Vagina (tissue), 2 donors: ENCODE data around the gene ZC3HAV1. TPM values are rescaled to one million over a fixed set of nuclear protein-coding genes. Genes with fewer than 3 reads are reported as not detected.
A peak's percentile ranks its signal among the peaks of the same experiment; 100 is the strongest.

ENCODE experiments used
- DNase-seq, 2 donors: peaks; one replicate each; pipeline ENCODE4 v3.0.0-alpha.2; 2017; ENCODE audit errors: extremely low spot score in 2 of 2
- H3K27ac ChIP-seq: fragments of 200-600 bp; sonication (generic); one replicate; pipeline ENCODE4 v1.5.1; 2019
- H3K27me3 ChIP-seq: fragments of 200-600 bp; sonication (generic); one replicate; pipeline ENCODE4 v1.5.1; 2019
- H3K36me3 ChIP-seq, 2 donors: fragments of 200-600 bp; sonication (generic); one replicate each; pipeline ENCODE4 v1.5.1; 2017 to 2019
- H3K4me1 ChIP-seq: fragments of 200-600 bp; sonication (generic); one replicate; pipeline ENCODE4 v1.5.1; 2019
- H3K4me3 ChIP-seq, 2 donors: fragments of 200-600 bp; sonication (generic); 1 replicate in 1 of 2; 2 replicates in 1 of 2; pipeline ENCODE4 v1.5.1; 2016 to 2019
- H3K9me3 ChIP-seq: fragments of 200-600 bp; sonication (generic); one replicate; pipeline ENCODE4 v1.5.1; 2019
- CTCF ChIP-seq, 3 experiments: fragments of 450-650 bp in 2 of 3; fragments of 200-600 bp in 1 of 3; sonication (generic) in 1 of 3; IDR thresholded peaks; one replicate each; pipeline ENCODE4 v1.5.1; 2017 to 2019; ENCODE audit warnings: antibody characterized with exemption in 3 of 3, mild to moderate bottlenecking in 2 of 3, moderate library complexity in 2 of 3
- POLR2A ChIP-seq, 2 donors: fragments of 450-650 bp; IDR thresholded peaks; one replicate each; pipeline ENCODE4 v1.6.1; 2017; ENCODE audit warnings: antibody characterized with exemption in 2 of 2, mild to moderate bottlenecking in 2 of 2, moderate library complexity in 2 of 2
- POLR2AphosphoS5 ChIP-seq, 2 donors: sonication (generic); formaldehyde crosslinking; IDR thresholded peaks; one replicate each; pipeline ENCODE4 v1.9.0; 2017; ENCODE audit warnings: antibody characterized with exemption in 2 of 2, mild to moderate bottlenecking in 2 of 2, low read depth in 1 of 2; ENCODE audit not compliant: insufficient read depth in 1 of 2
- intact Hi-C: fragments of 100-400 bp; cut with DNase I; formaldehyde crosslinking; loops from one replicate; pipeline ENCODE4 v1.15.1; 2023
- total RNA-seq: library from RNA; depleted of rRNA; stranded (reverse); fragments of >200 nt; gene quantifications from one replicate; pipeline ENCODE4 v1.2.3, GENCODE V29; 2016

ZC3HAV1 gene
- total RNA-seq, 1 donor from 2014 or later: 36.6 TPM

- Histone ChIP-seq H3K36me3 (peaks cover 4 to 88% of the 10 kb centered on the region in 2 donors), H3K9me3 (no peaks in the 10 kb centered on the region), H3K27me3 (no peaks in the 10 kb centered on the region), H3K27ac (no peak overlapping the region), H3K4me1 (peaks cover 14% of the 10 kb centered on the region), H3K4me3 (no peak overlapping the region)
- no peak for DNase-seq
- TF ChIP-seq POLR2AphosphoS5 (IDR thresholded peaks at IDR 0.05; ENCODE audit: insufficient read depth in 1 of 2, low read depth in 1 of 2): no peak
- intact Hi-C loops: no loop called here
Measured at GRCh38 chr7:139075871-139076686, 33.4 kb downstream of the ZC3HAV1 start.

- Histone ChIP-seq H3K9me3 (no peaks in the 10 kb centered on the region), H3K27ac (peak overlapping the region; percentile 26), H3K27me3 (no peaks in the 10 kb centered on the region), H3K4me1 (peaks cover 14% of the 10 kb centered on the region), H3K36me3 (peaks cover 4 to 80% of the 10 kb centered on the region in 2 donors), H3K4me3 (no peak overlapping the region)
- DNase-seq: no peak
- TF ChIP-seq CTCF (IDR thresholded peaks at IDR 0.05) (peak; percentile 55 to 71 (median 71)), POLR2A (IDR thresholded peaks at IDR 0.05) (no peak), POLR2AphosphoS5 (IDR thresholded peaks at IDR 0.05; ENCODE audit: insufficient read depth in 1 of 2, low read depth in 1 of 2) (peak in 1 of 2 donors; percentile 51)
- intact Hi-C loops: no loop called here
Measured at GRCh38 chr7:139075031-139075652, 34.4 kb downstream of the ZC3HAV1 start.

- peaks cover 14% of the 10 kb centered on the region for H3K4me1 ChIP-seq
- H3K9me3 ChIP-seq: no peaks in the 10 kb centered on the region
- DNase-seq: no peak
- intact Hi-C loops: no loop called here
- H3K27me3 ChIP-seq: no peaks in the 10 kb centered on the region
- no peak overlapping the region for H3K4me3 ChIP-seq
- peaks cover 4 to 75% of the 10 kb centered on the region in 2 donors for H3K36me3 ChIP-seq
- TF ChIP-seq POLR2AphosphoS5 (IDR thresholded peaks at IDR 0.05; ENCODE audit: insufficient read depth in 1 of 2, low read depth in 1 of 2) (no peak), CTCF (IDR thresholded peaks at IDR 0.05) (no peak), POLR2A (IDR thresholded peaks at IDR 0.05) (no peak)
- H3K27ac ChIP-seq: no peak overlapping the region
Measured at GRCh38 chr7:139072796-139073195, 36.7 kb downstream of the ZC3HAV1 start.

- intact Hi-C loops: no loop called here
Measured at GRCh38 chr7:139071680-139072079, 37.8 kb downstream of the ZC3HAV1 start.

More at GRCh38 chr7:139071680-139072079, 37.8 kb downstream of the ZC3HAV1 start:
- no peak overlapping the region for H3K4me3 ChIP-seq
- H3K36me3 ChIP-seq: peaks cover 4 to 74% of the 10 kb centered on the region in 2 donors
- no peak for DNase-seq
- no peak overlapping the region for H3K27ac ChIP-seq
- H3K4me1 ChIP-seq: peaks cover 14% of the 10 kb centered on the region
- H3K9me3 ChIP-seq: no peaks in the 10 kb centered on the region
- no peaks in the 10 kb centered on the region for H3K27me3 ChIP-seq
- TF ChIP-seq POLR2A (IDR thresholded peaks at IDR 0.05): no peak
- TF ChIP-seq POLR2AphosphoS5 (IDR thresholded peaks at IDR 0.05; ENCODE audit: insufficient read depth in 1 of 2, low read depth in 1 of 2): no peak
- TF ChIP-seq CTCF (IDR thresholded peaks at IDR 0.05): no peak
